Activated CD8-positive, alpha-beta T cell treated with anti-CD3 and anti-CD28 coated beads for 36 hours (primary cell): ENCODE measurements around the gene ADAMTSL3. TPM values are rescaled to one million over a fixed set of nuclear protein-coding genes. Genes with fewer than 3 reads are reported as not detected.

Experiments
- ATAC-seq: fragments of 200-7000 bp; cut with Tn5 transposase; one replicate; pipeline ENCODE4 v1.10.0; 2021; ENCODE audit warnings: mild to moderate bottlenecking, moderate library complexity
- CTCF ChIA-PET: fragments of 350-600 bp; sonication (Branson Sonifier 250); formaldehyde crosslinking; loops from one replicate; lab custom pipeline; 2021; ENCODE audit warnings: antibody characterized with exemption; lab: Charles Lee
- POLR2A ChIA-PET: fragments of 350-600 bp; sonication (Branson Sonifier 250); formaldehyde crosslinking; loops from one replicate; lab custom pipeline; 2021; ENCODE audit warnings: antibody characterized with exemption; lab: Charles Lee
- DNase-seq: peaks from one replicate; pipeline ENCODE4 v3.0.0-alpha.2; 2020
- H3K27ac Mint-ChIP-seq: one replicate; pipeline ENCODE4 v1.8.0; 2021; ENCODE audit warnings: mild to moderate bottlenecking, mixed read lengths
- H3K27me3 Mint-ChIP-seq: one replicate; pipeline ENCODE4 v1.8.0; 2021; ENCODE audit warnings: mixed read lengths
- H3K36me3 Mint-ChIP-seq: one replicate; pipeline ENCODE4 v1.8.0; 2021; ENCODE audit warnings: low read depth, mixed read lengths
- H3K4me1 Mint-ChIP-seq: one replicate; pipeline ENCODE4 v1.8.0; 2021; ENCODE audit warnings: low read depth, mixed read lengths
- H3K4me3 Mint-ChIP-seq: one replicate; pipeline ENCODE4 v1.8.0; 2021; ENCODE audit warnings: mild to moderate bottlenecking, moderate library complexity, mixed read lengths
- H3K9me3 Mint-ChIP-seq: one replicate; pipeline ENCODE4 v1.8.0; 2021; ENCODE audit warnings: mixed read lengths
- CTCF ChIP-seq: fragments of 200-600 bp; IDR thresholded peaks from one replicate; pipeline ENCODE4 v1.8.0; 2022; ENCODE audit warnings: antibody characterized with exemption, mild to moderate bottlenecking
- intact Hi-C: fragments of 100-400 bp; cut with micrococcal nuclease; formaldehyde crosslinking; loops from one replicate; pipeline ENCODE4 v1.10.0; 2022
- total RNA-seq, 2 experiments: library from RNA; stranded (reverse); gene quantifications; one replicate each; pipeline ENCODE4 v1.2.3, GENCODE V29; 2021

ADAMTSL3 gene
- total RNA-seq, 2 experiments from 2014 or later, result not detected

- ChIA-PET POLR2A (no interaction called here), CTCF (interaction anchor here (0.6 to 0.8 kb wide), 2 partner anchors 38 to 366 kb away, joined by 3 read pairs; no protein-coding TSS in a partner anchor)
- no peak for ATAC-seq
- Mint-ChIP-seq H3K9me3 (no peaks in the 10 kb centered on the region), H3K4me1 (no peaks in the 10 kb centered on the region), H3K27me3 (peaks cover 2% of the 10 kb centered on the region), H3K36me3 (no peaks in the 10 kb centered on the region), H3K4me3 (no peak overlapping the region), H3K27ac (no peak overlapping the region)
- DNase-seq, result no peak
- TF ChIP-seq CTCF, result no peak
- intact Hi-C loops, result no loop called here
Observed at GRCh38 chr15:83610901-83611685, 42.8 kb upstream of the ADAMTSL3 start.

DNA sequence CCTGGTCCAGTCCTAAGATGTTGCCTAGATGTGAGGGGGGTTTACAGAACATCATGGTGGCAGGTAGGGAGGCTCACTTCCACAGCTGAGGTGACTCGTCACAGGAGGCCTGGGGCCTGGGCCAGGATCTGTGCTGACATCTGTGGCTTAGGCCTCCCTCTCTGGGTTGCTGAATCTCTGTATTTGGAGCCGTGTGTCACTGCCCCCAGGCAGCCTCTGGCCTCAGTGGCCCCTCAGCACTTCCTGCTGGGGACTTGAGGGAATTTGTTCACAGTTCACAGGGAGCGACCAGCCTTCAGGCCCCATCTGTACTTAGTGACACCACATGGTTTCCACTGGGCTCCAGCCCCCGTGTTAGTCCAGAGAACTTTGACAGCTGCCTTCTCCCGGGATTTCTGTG is 41.7 kb upstream of the ADAMTSL3 start:
- no peaks in the 10 kb centered on the region for H3K4me1 Mint-ChIP-seq
- ATAC-seq, result no peak
- no peak for TF ChIP-seq CTCF
- H3K9me3 Mint-ChIP-seq, result no peaks in the 10 kb centered on the region
- H3K36me3 Mint-ChIP-seq, result no peaks in the 10 kb centered on the region
- no peak overlapping the region for H3K27ac Mint-ChIP-seq
- CTCF ChIA-PET, result interaction anchor here (0.8 kb wide), 1 partner anchor 39 kb away, joined by 3 read pairs; no protein-coding TSS in a partner anchor
- POLR2A ChIA-PET, result no interaction called here
- no peak for DNase-seq
- intact Hi-C loops, result no loop called here
- H3K27me3 Mint-ChIP-seq, result no peaks in the 10 kb centered on the region
- H3K4me3 Mint-ChIP-seq, result no peak overlapping the region

DNA sequence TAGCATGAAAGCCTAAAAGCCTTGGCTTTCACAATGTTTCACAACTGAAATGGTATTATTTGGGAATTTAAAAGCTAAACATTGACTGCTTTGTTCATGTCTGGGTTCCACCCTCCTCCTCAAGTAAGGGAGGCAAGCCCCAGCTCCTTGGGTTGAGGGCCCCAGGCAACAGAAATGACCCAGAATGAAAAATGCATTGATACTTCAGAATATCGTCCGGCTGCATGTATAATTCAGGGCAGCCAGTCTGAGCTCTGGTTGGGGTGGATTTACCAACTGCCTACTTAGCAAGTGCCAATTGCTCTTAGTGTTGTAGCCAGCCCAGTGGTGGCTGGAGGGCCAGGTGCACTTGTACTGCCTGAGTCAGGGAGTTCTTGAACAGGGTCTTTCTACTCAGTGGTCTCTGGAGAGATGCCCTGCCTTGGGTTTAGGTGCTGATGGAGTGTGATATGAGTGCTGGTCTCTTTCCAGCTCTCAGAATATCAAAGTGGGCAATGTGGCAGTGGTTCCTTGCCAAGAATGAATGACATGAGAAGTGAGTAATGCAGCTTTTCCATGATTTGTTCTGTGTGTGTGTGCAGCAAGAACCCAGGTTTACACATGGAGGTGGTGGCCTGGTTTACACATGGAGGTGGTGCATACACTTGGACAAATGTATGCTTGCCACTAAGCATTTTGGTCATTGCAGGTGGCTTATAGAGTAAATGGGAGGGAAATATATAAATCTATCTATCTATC is 40.9 kb upstream of the ADAMTSL3 start:
- no peak for TF ChIP-seq CTCF
- no peaks in the 10 kb centered on the region for H3K36me3 Mint-ChIP-seq
- ATAC-seq, result no peak
- no peaks in the 10 kb centered on the region for H3K27me3 Mint-ChIP-seq
- intact Hi-C loops, result no loop called here
- no peaks in the 10 kb centered on the region for H3K9me3 Mint-ChIP-seq
- H3K27ac Mint-ChIP-seq, result no peak overlapping the region
- no peaks in the 10 kb centered on the region for H3K4me1 Mint-ChIP-seq
- POLR2A ChIA-PET, result no interaction called here
- CTCF ChIA-PET, result interaction anchor here (0.9 kb wide), 1 partner anchor 19 kb away, joined by 3 read pairs; no protein-coding TSS in a partner anchor
- no peak for DNase-seq
- no peak overlapping the region for H3K4me3 Mint-ChIP-seq

DNA sequence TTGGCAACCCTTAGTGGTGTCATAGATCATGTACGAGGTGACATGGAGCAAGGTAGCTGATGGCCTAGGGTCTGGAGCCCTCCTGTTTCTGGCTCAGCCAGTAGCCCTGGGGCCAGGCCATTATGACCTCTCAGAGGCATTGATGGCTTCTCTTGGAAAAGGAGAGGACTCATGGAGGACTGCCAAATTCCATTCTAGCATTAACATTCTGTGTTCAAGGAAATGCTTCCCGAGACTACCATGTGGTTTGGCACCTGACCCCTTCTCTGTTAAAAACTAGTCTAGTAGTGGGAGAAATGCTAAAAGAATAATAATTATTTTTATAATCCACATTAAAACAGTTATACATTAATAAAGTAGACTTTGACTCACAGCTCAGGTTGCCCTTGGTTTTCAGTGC is 40.2 kb upstream of the ADAMTSL3 start:
- no peak for TF ChIP-seq CTCF
- Mint-ChIP-seq H3K9me3 (no peaks in the 10 kb centered on the region), H3K36me3 (no peaks in the 10 kb centered on the region), H3K4me3 (no peak overlapping the region), H3K27ac (no peak overlapping the region), H3K4me1 (no peaks in the 10 kb centered on the region), H3K27me3 (no peaks in the 10 kb centered on the region)
- ChIA-PET CTCF (interaction anchor here (0.9 kb wide), 1 partner anchor 20 kb away, joined by 3 read pairs; no protein-coding TSS in a partner anchor), POLR2A (no interaction called here)
- ATAC-seq, result no peak
- intact Hi-C loops, result no loop called here
- no peak for DNase-seq

GRCh38 chr15:83616840-83617239 is 37.1 kb upstream of the ADAMTSL3 start:
- ChIA-PET POLR2A (no interaction called here), CTCF (no interaction called here)
- no peaks in the 10 kb centered on the region for H3K27me3 Mint-ChIP-seq
- DNase-seq (no peak), ATAC-seq (no peak)
- no peak for TF ChIP-seq CTCF
- H3K36me3 Mint-ChIP-seq, result no peaks in the 10 kb centered on the region
- no peak overlapping the region for H3K4me3 Mint-ChIP-seq
- no peak overlapping the region for H3K27ac Mint-ChIP-seq
- intact Hi-C loops, result no loop called here
- H3K4me1 Mint-ChIP-seq, result no peaks in the 10 kb centered on the region
- no peaks in the 10 kb centered on the region for H3K9me3 Mint-ChIP-seq
